Putamen (tissue), 1 donor: Measurements from ENCODE around the gene MINDY3.

Experiments
- DNase-seq: peaks from one replicate; pipeline ENCODE4 v3.0.0-alpha.2; 2016; ENCODE audit warnings: low spot score

Gene MINDY3

DNA sequence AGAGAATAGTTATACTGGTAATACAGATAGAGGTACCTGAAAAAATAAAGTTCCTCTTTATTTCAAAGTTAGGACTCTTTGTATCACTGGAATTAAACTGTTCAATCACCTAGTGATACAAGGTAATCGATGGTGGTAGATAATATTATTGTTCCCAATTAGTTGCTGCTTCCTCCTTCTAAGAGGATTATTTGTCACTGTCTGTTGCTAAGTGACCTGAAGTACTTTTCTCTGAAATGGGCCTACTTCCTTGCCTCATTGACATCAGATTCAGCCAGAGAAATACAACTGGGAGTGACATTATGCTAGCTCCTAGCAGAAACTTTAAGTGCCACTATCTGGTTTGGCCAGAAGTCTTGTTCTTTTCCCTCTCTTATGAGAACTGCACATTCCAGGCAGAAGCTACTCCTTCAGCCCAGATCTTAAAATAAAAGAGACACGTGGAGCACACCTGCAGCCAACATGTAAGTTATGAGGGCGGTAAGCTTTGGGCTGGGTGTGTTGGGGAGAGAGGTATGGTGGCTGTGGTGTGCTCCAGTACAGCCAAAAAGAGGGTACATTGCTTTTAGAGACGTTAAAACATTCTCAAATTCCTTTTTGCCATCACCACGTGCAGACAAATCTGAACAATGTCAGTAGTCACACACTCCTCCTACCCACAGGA is 54.8 kb downstream of the MINDY3 start:
- DNase-seq: no peak

DNA sequence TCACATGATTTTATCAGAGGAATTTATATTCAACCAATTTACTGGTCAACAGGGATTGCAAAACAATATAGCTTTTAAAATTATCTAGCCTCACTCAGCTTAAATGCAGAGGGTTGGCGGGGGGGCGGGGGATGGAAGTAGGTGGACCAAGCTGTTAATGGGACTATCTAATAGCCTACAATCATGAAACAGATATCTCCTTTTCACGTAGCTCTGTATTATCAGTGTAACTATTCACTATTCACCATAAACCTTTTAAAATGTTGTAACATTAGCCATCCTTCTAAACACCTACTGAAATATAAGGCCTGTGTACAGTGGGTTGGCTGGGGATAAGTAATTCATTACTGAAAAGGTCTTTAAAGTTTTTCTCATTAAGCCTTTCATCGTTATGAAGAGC is 56.2 kb downstream of the MINDY3 start:
- DNase-seq: no peak

DNA sequence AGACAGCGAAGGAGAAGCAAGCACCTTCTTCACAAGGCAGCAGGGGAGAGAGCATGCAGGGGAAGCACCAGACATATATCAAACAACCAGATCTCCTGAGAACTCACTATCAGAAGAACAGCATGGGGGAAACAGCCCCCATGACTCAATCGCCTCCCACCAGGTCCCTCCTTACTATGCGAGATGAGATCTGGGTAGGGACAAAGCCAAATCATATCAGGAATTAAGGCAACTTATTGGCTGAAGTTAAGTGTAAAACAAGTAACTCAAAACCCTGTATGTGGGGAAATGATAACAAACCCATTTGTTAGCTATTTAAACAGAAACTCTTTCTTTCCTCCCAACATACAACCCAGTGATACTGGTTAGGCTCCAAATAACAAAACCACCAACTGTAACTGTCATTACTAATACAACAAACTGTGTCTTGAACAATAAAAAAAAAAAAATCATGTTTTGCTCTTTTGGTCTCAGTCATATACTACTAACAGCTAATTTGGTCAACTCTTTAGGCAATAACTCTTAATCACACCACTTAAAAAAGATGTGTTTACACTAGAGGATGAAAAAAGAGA is 57.8 kb downstream of the MINDY3 start:
- DNase-seq: no peak

DNA sequence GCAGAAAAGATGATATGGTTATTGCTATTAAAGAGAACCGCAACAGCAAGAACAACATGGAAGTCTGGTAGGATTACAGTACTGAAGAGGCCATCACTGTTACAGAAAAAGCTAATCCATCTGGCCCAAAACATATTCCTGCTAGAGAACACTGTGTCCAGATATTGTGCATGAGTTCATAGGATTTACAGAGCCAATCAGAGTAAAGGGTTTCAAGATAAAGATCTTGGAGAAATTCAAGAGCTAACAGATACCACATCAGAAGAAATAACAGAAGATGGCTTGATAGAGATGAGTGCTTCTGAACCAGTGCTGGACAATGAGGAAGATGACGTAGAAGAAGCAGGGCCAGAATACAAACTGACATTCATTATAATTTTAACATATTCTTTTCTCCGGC is 58.7 kb downstream of the MINDY3 start:
- no peak for DNase-seq

DNA sequence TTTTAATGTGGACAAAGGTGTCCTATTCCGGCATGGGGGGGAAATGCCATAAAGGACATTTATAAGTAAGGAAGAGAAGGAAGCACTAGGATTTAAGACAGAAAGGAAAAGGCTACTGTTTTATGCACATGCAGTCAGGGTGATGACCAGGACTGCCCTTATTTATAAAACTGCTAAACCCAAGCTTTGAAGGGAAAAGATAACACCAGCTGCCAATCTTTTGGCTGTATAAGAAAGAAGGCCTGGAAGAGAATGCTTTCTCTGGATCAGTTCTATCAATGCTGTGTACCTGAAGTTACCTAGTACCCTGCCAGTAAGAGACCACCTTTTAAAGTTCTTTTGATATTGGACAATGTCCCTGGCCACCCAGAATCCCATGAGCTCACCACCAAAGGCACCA is 59.2 kb downstream of the MINDY3 start:
- no peak for DNase-seq

DNA sequence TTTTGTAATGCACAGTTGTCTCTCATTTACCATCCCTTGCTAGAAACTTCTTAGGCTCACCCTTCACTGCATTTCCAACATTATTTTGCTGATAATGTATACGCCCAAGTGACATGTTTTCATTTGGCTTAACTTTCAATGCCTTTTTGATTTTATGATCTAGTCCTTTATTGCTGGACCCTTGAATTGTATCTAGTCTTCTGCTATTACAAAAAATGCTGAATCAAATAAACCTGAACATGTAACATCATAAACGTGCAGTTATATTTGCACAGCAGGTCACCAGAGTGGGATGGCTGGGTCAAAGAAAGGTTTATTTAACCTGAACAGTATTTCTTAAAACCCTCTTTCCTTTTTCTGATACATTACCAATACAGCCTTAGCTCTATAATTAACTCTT is 63.0 kb downstream of the MINDY3 start:
- DNase-seq: no peak

DNA sequence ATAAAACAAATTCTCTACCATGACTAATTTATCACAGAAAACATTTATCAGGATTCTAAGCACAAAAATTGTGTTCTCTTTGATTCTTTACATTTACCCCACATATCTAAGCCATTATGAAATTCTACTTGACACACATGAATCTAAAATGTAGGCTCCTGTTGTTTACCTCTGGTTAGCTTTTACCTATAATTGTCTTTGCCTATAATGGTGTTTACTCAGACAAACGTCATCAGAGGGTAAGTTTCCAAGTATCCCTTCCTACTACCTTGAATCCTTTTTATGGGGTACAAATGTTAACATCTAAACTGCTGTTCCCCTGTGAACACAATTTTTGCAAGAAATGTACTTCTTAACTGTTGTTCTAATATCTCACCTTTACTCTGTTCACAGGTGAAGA is 63.5 kb downstream of the MINDY3 start:
- no peak for DNase-seq

DNA sequence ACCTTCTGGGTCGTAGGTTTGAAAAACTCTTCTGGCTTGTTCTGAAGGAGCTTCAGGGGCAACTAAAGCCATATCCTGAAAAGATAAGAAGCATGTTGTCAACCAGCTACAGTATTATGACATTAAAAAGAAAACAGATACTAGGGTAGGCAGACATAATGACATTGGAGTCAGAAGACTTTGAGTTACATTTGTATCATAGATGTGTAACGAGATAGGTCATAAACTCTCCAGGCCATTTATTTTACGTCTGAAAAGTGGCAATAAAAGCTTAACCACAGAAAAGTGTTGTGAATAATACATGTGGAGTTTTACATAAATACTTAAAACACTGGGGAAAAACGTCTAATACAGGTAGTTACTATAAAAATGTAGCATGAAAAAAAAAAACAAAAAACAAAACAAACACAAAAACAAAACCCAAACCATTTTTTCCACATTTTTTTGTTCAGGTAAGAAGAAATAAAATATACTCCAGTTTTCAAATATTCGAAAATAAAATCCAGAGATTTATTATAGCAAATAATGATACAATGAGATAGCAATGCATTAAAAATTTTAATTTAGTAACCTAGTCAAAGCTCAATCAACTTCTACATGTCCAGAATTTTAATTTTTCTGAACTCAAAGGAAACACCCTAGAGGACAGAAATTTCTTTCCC is 64.1 kb downstream of the MINDY3 start:
- DNase-seq: no peak

DNA sequence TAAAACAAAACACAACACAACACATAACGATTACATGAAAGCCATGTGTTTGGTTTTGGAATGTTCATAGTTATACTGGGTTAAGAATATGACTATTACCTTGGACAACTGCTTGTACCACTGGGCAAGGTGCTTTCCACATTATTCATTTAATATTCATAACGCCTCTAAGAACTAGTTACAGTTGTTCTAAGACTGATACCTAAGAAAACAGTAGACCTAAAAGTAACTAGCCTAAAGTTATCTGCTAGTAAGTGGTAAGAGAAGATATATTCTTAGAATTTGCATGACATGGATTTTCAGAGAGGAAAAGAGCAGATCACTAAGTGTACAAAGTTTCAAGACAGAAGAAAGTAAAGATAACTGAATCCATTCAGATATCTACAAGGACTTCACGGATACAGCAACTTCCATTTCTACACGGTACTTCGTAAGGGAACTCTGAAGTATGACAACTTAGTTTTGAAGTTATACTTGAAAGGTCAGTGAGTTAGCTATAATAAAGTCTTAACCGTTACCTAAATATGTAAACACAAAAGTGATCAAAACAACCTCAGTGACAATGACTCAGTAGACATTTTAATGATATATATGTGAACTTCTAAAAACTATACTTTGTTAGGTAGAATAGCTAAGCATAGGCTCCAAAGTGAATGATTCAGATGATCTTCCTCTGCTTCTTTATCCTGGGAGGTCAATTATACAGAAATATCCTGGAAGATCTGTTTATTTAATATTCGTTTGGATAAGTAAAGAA is 65.1 kb downstream of the MINDY3 start:
- no peak for DNase-seq

DNA sequence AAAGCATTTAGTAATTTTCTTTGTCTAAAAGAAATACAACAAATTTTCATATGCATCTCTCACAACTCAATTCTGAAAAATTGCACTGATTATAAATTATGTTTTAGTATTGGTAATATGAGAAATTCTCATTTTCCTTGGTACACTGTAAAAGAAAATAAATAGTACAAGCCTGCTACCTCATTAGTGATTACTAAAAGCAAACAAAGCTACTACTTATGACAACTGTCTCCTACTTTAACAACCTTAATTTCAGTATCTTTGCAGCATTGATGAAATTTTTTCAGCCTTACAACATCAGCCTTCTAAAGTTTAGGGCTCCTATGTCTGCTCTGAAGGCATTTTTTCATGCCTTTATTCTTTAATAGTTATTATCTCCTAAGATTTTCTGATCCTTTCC is 65.7 kb downstream of the MINDY3 start:
- DNase-seq: no peak

DNA sequence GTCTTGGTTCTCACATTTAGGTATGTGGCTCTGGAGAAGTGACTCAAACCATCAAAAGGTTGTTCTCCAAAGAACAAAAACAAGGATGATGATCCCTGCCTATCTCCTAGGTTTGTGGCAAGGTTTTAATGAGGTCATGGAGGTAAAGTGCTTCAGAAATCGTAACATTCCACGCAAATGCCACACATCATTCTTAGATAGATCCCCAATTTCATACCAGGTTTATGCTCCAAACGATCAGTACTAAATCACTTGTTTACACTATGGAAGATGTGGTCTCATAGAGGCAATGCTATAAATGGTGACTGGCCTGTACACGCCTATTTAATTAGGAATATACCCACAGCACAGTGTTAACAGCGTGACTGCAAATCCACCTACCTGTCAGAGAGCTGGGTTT is 66.6 kb downstream of the MINDY3 start:
- DNase-seq: no peak

DNA sequence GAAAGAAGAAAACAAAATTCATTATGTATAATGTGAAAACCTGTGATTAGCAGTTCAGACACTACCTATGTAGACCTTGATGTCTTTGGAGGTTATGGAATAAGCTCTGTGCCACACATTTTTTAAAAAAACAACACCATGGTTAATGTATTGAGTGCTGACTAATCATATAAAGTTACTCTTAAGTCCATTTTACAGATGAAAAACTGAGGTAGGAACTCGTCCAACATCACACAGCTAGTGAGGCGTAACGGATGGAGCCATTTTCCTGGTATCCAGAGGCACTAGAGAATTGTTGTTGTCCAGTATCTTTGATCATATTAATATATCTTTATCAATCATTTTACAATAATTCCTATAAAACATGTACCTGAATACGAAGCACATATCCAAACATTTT is 67.5 kb downstream of the MINDY3 start:
- no peak for DNase-seq

DNA sequence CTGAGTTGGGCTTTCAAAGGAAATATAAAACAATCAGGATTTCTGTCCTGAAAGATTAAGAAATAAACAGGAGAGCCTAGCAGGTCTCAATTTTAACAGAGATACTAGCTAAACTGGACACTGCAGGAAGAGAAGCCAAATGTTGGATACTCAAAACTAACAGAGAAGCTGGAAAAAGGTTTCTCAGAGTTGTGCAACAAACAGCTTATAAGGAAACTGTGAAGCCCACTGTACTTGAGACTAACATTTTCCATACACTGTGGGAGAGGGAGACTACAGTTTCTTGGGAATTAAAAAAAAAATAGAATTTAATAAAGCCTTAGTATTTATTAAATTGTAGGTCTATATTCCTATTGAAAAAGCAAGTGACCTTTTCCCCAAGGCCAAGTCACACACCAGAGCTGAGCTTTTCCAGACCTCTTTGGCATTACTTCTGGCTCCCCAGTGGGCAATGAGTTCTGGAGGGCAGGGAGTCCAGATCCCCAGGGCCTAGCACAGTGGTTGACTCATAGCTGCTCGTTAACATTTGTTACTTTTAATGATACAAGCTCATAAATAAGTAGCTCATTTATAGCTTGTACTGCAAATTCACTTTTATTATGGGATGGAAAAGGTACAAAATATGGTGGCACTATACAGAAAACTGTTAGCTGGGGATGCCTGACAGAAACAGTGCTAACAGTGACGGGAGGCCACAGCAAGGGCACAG is 68.3 kb downstream of the MINDY3 start:
- DNase-seq: no peak

DNA sequence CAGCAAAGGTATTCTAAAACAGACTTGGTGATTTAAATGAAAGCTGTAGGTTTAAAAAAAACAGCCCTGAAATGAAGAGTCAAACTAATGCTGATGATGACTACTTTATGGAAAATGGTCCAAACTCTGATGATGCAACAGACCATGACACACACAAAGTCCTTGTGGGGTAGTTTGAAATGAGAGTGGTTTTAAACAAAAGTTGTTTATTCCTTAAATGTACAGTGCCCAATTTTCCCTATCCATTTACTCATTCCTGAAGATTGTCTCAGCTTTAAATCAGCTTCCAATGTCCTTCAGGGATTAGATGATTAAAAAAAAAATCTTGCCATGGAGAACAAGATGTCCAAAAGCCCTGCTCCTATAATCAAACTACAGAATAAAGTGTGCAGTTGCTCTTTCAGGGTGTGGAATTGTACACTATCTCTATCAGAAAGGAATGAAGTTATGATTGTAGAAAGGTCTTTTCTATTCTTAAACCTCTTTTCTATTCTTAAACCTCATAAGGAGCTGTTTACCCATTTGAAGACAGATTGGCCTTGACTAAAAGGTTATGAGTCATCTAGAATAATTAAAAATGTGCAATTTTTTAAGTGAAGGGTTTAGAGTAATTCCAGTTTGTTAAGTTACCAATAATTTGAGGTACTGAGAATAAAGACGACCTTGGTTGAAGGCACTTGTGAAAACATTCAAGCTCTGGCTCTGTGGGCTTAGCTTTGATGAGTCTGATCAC is 70.3 kb downstream of the MINDY3 start:
- DNase-seq: no peak

DNA sequence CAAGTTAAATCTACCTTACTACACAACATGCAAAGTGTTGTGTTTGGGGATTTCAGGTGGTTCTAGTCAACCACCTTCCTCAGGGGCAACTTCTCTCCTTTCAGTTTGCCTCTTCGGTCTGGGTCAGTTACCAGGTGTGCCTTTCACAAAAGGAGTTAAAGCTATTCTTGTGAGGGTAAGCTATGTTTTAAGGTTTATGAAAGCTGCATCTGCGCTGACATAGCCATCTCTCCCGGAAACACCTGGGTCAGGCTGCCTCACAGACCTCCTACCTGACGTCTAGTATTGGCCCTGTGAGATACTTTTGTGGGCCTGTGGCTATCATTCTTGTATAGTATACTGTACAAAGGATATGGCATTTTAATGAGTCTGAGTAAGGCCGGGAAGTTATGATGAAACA is 72.9 kb downstream of the MINDY3 start:
- DNase-seq: no peak

DNA sequence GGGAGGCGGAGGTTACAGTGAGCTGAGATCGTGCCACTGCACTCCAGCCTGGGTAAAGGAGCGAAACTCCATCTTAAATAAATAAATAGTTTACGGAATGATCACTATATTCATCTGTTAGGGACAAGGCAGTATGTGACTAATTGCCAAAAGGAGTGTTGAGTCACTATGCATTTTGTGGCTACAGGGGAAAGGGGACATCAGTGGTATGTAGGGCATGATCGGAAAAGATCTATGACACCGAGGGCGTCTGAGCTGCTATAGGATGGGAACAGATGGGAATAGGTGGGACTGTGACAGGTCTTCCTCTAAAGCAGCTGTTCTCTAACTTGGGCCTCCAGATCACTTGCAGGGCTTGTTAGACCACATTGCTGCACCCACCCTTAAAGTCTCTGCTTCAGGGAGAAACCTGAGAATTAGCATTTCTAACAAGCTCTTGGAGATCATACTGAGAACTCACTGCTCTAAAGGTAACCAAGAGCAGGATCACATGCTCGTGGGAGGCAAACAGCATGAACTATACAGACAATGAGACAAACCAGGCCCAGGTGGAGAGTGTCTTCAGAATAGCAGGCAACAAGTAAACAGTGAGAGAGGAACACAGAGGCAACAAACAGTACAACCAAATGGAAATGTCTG is 75.5 kb downstream of the MINDY3 start:
- DNase-seq: no peak

DNA sequence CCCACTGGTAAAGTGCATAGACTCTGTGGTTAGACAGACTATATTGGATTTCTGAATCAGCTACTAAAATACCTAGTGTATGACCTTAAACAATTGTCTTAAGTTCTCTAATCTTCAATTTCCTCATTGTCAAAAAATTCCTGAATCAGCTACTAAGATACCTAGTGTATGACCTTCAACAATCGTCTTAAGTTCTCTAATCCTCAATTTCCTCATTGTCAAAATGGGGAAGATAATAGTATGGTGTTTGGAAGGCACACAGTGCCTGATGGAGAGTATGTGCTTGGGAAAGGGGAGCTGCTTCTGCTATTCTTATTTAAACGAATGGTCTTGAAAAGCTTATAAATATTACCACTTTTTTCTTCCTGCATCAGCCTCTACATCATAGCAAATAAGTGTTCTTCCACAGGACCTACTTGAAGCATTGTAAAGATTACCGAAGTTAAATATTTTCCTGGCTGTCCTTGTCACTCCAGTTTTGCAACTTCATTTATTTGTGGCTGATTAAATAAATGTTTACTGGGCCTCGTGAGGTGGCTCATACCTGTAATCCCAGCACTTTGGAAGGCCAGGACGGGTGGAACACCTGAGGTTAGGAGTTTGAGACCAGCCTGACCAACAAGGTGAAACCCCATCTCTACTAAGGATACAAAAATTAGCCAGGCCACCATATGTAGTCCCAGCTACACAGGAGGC is 76.2 kb downstream of the MINDY3 start:
- no peak for DNase-seq

DNA sequence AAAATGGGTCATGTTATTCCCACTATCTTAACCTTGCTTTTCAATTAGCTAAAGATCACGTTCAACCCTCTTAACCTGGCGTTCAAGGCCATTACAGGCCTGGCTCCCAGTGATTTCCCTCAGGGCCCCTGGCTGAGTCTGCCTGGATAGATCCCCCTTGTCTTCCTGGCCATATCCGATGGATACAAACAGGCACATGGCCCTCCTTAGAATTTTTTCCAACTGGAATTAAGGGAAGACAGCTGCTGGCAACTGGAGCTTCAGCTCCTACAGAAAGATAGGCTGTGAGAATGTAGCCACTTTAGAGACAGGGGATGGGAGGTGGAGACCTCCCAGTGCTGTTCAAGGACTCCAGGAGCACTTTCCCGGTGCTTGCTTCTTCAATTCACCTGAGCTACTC is 77.5 kb downstream of the MINDY3 start:
- DNase-seq: no peak

DNA sequence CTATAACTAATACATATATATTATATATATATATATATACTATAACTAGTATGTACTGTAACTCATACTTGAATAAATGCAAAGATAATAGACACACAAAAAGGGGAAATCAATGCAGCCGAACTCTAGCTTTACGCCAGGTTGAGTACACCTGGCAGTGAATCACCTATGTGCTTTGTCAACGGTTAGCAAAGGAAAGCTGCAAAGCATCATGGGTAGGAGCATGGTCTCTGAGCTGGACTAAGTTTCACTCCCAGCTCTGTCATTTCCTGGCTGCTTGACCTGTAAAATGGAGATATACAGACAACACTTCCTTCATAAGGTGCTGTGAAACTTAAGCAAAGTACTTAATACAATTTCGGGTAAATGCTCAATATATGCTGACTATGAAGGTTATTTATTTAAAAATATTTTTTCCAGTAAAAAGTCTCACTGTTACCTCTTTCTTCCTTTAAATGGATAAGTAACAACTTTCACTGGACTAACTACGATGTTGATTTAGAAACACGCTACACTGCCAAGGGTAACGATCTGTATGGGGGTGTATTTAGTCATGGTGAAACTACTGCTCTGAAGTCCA is 78.8 kb downstream of the MINDY3 start:
- no peak for DNase-seq
